Mesothelial cell of epicardium (in vitro differentiated cells): ENCODE measurements around the gene PARP3. TPM values are rescaled to one million over a fixed set of nuclear protein-coding genes. Genes with fewer than 3 reads are reported as not detected.

Source experiments
- DNase-seq, 2 experiments: peaks; one replicate each; pipeline ENCODE4 v3.0.0; 2021; ENCODE audit warnings: low spot score in 2 of 2; ENCODE audit not compliant: unreplicated experiment in 2 of 2
- H3K27ac Mint-ChIP-seq: 2 replicates; pipeline ENCODE4 v1.8.0; 2021; ENCODE audit warnings: mixed read lengths
- H3K27me3 Mint-ChIP-seq: 2 replicates; pipeline ENCODE4 v1.8.0; 2021; ENCODE audit warnings: low read depth, mixed read lengths
- H3K36me3 Mint-ChIP-seq: 2 replicates; pipeline ENCODE4 v1.8.0; 2021; ENCODE audit warnings: mixed read lengths
- H3K4me1 Mint-ChIP-seq: 2 replicates; pipeline ENCODE4 v1.8.0; 2021; ENCODE audit warnings: mixed read lengths
- H3K4me3 Mint-ChIP-seq: 2 replicates; pipeline ENCODE4 v1.8.0; 2021; ENCODE audit warnings: mild to moderate bottlenecking, moderate library complexity, mixed read lengths
- H3K9me3 Mint-ChIP-seq: 2 replicates; pipeline ENCODE4 v1.8.0; 2021; ENCODE audit warnings: mixed read lengths
- CTCF ChIP-seq: fragments of 200-600 bp; sonication (generic); IDR thresholded peaks from one replicate; pipeline ENCODE4 v1.5.0; 2021; ENCODE audit warnings: antibody characterized with exemption; ENCODE audit not compliant: unreplicated experiment
- total RNA-seq: library from RNA; stranded (reverse); gene quantifications from 3 replicates; pipeline ENCODE4 v1.2.1, GENCODE V29; 2021

The PARP3 gene
- total RNA-seq, 1 donor from 2014 or later, result 13.2 TPM

- H3K27ac Mint-ChIP-seq, result no peak overlapping the region
- TF ChIP-seq CTCF, result no peak
- peaks cover 17% of the 10 kb centered on the region for H3K36me3 Mint-ChIP-seq
- H3K9me3 Mint-ChIP-seq, result no peaks in the 10 kb centered on the region
- no peaks in the 10 kb centered on the region for H3K27me3 Mint-ChIP-seq
- H3K4me1 Mint-ChIP-seq, result no peaks in the 10 kb centered on the region
- H3K4me3 Mint-ChIP-seq, result no peak overlapping the region
- peak in 1 of 2 experiments; percentile 31 for DNase-seq
Measured at GRCh38 chr3:51933471-51934138, 8.6 kb upstream of the PARP3 start.

GRCh38 chr3:51934139-51934850 lies 7.9 kb upstream of the PARP3 start:
- H3K36me3 Mint-ChIP-seq, result peaks cover 17% of the 10 kb centered on the region
- peak in 1 of 2 experiments; percentile 11 for DNase-seq

GRCh38 chr3:51934991-51935885 lies 6.9 kb upstream of the PARP3 start:
- Mint-ChIP-seq H3K27ac (no peak overlapping the region), H3K4me3 (no peak overlapping the region), H3K4me1 (peaks cover under 1% of the 10 kb centered on the region), H3K27me3 (no peaks in the 10 kb centered on the region), H3K36me3 (peaks cover 17% of the 10 kb centered on the region), H3K9me3 (no peaks in the 10 kb centered on the region)
- TF ChIP-seq CTCF, result no peak
- DNase-seq, result peak in 1 of 2 experiments; percentile 7

More at GRCh38 chr3:51934139-51934850, 7.9 kb upstream of the PARP3 start:
- TF ChIP-seq CTCF, result no peak
- no peak overlapping the region for H3K4me3 Mint-ChIP-seq
- no peaks in the 10 kb centered on the region for H3K9me3 Mint-ChIP-seq
- no peak overlapping the region for H3K27ac Mint-ChIP-seq
- H3K27me3 Mint-ChIP-seq, result no peaks in the 10 kb centered on the region
- no peaks in the 10 kb centered on the region for H3K4me1 Mint-ChIP-seq

- TF ChIP-seq CTCF, result no peak
- Mint-ChIP-seq H3K9me3 (no peaks in the 10 kb centered on the region), H3K36me3 (peaks cover 17% of the 10 kb centered on the region), H3K27me3 (no peaks in the 10 kb centered on the region), H3K4me3 (no peak overlapping the region), H3K4me1 (peaks cover 9% of the 10 kb centered on the region), H3K27ac (no peak overlapping the region)
- DNase-seq, result peak in 1 of 2 experiments; percentile 9
Measured at GRCh38 chr3:51935886-51936755, 6.0 kb upstream of the PARP3 start.

GRCh38 chr3:51937014-51937413 lies 5.1 kb upstream of the PARP3 start:
- Mint-ChIP-seq H3K4me1 (peaks cover 11% of the 10 kb centered on the region), H3K27me3 (no peaks in the 10 kb centered on the region), H3K4me3 (no peak overlapping the region), H3K9me3 (no peaks in the 10 kb centered on the region), H3K27ac (no peak overlapping the region), H3K36me3 (peaks cover 17% of the 10 kb centered on the region)
- DNase-seq, result peak in 1 of 2 experiments; percentile 29
- TF ChIP-seq CTCF, result no peak
